HCT116 (cell line): ENCODE data around the gene KRTAP5-5.

Source experiments
- CBX3 ChIP-seq: IDR thresholded peaks from 2 replicates; pipeline ENCODE4 v1.6.1; 2012; ENCODE audit warnings: low read depth
- EZH2 ChIP-seq: fragments of 200-600 bp; sonication (generic); IDR thresholded peaks from 2 replicates; pipeline ENCODE4 v1.6.1; 2017; ENCODE audit warnings: antibody characterized with exemption, mixed run types
- EZH2phosphoT487 ChIP-seq: fragments of 200-600 bp; IDR thresholded peaks from 2 replicates; pipeline ENCODE4 v1.6.1; 2018; ENCODE audit warnings: antibody characterized with exemption, borderline replicate concordance
- POLR2A ChIP-seq: IDR thresholded peaks from 2 replicates; pipeline ENCODE4 v1.7.0; 2011; ENCODE audit warnings: borderline replicate concordance; ENCODE audit not compliant: insufficient read depth, insufficient read length; ENCODE audit errors: extremely low read depth
- TF ChIP-seq, protein P1 (sequence below), 3 experiments: fragments of 200-600 bp in 1 of 3; sonication (generic) in 1 of 3; IDR thresholded peaks in 2 of 3; conservative IDR thresholded peaks in 1 of 3; 2 replicates each; pipeline ENCODE4 v1.5.1; 2012 to 2017; ENCODE audit warnings: low read depth in 2 of 3, low read length in 2 of 3, antibody characterized with exemption in 1 of 3, borderline replicate concordance in 1 of 3, control low read depth in 1 of 3, mild to moderate bottlenecking in 1 of 3, mixed read lengths in 1 of 3, mixed run types in 1 of 3, moderate library complexity in 1 of 3; ENCODE audit not compliant: insufficient read depth in 1 of 3
- TF ChIP-seq, protein P2 (sequence below): IDR thresholded peaks from 2 replicates; pipeline ENCODE4 v1.6.1; 2012
- TF ChIP-seq, protein P3 (sequence below): IDR thresholded peaks from 2 replicates; pipeline ENCODE4 v1.6.1; 2012

GRCh38 chr11:1644601-1645356, 15.2 kb downstream of the KRTAP5-5 start:
- TF ChIP-seq, protein P1, sequence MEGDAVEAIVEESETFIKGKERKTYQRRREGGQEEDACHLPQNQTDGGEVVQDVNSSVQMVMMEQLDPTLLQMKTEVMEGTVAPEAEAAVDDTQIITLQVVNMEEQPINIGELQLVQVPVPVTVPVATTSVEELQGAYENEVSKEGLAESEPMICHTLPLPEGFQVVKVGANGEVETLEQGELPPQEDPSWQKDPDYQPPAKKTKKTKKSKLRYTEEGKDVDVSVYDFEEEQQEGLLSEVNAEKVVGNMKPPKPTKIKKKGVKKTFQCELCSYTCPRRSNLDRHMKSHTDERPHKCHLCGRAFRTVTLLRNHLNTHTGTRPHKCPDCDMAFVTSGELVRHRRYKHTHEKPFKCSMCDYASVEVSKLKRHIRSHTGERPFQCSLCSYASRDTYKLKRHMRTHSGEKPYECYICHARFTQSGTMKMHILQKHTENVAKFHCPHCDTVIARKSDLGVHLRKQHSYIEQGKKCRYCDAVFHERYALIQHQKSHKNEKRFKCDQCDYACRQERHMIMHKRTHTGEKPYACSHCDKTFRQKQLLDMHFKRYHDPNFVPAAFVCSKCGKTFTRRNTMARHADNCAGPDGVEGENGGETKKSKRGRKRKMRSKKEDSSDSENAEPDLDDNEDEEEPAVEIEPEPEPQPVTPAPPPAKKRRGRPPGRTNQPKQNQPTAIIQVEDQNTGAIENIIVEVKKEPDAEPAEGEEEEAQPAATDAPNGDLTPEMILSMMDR (IDR thresholded peaks at IDR 0.05 in 2 of 3, conservative IDR thresholded peaks at IDR 0.05 in 1 of 3; ENCODE audit: borderline replicate concordance in 1 of 3, insufficient read depth in 1 of 3, low read depth in 2 of 3, low read length in 2 of 3): no peak
- no peak for TF ChIP-seq POLR2A
- TF ChIP-seq, protein P2, sequence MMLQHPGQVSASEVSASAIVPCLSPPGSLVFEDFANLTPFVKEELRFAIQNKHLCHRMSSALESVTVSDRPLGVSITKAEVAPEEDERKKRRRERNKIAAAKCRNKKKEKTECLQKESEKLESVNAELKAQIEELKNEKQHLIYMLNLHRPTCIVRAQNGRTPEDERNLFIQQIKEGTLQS: no peak
- TF ChIP-seq, protein P3, sequence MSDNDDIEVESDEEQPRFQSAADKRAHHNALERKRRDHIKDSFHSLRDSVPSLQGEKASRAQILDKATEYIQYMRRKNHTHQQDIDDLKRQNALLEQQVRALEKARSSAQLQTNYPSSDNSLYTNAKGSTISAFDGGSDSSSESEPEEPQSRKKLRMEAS: no peak
- no peak for TF ChIP-seq EZH2phosphoT487
- no peak for TF ChIP-seq EZH2
- no peak for TF ChIP-seq CBX3
